ENCODE results near the gene MYB.

- TF ChIP-seq CTCF (IDR thresholded peaks at IDR 0.05), result no peak
- no peak for TF ChIP-seq POLR2A (IDR thresholded peaks at IDR 0.05)
Observed at GRCh38 chr6:135215563-135215962, 34.5 kb downstream of the MYB start.

Measured in Peyer's patch (tissue), 4 donors.